K562 (cell line): ENCODE measurements around the gene ZYG11A. TPM values are rescaled to one million over a fixed set of nuclear protein-coding genes. Genes with fewer than 3 reads are reported as not detected.

ENCODE experiments used
- ATAC-seq: fragments of 200-7000 bp; cut with Tn5 transposase; 3 replicates; pipeline ENCODE4 v1.9.1; 2020; ENCODE audit warnings: moderate library complexity
- BruUV-seq: library from RNA; stranded (reverse); fragments of 400-500 nt; replicated peaks from 2 replicates; lab custom pipeline; 2021; lab: Mats Ljungman, UMichigan
- CTCF ChIA-PET: fragments of 300-600 bp; formaldehyde crosslinking; extraction: SDS; loops from one replicate; lab custom pipeline; 2021; ENCODE audit warnings: low intra/inter-chr PET ratio; lab: Yijun Ruan, JAX
- POLR2A ChIA-PET: fragments of 300-600, 350-650 bp; sonication (Branson Sonifier 250); formaldehyde crosslinking; extraction: SDS; loops from one replicate; lab custom pipeline; 2021; ENCODE audit warnings: antibody characterized with exemption, inconsistent platforms; lab: Yijun Ruan, JAX
- DNase-seq, 4 experiments: peaks; one replicate each; pipeline versions ENCODE4 v3.0.0 to v3.0.0-alpha.2; 2011 to 2018; ENCODE audit warnings: low spot score in 3 of 4, mixed read lengths in 3 of 4; ENCODE audit errors: extremely low read depth in 1 of 4
- FAIRE-seq: peaks from 2 replicates; lab custom pipeline; 2011; peaks lifted over from hg19 to GRCh38; lab: Jason Lieb, UNC
- H2AFZ ChIP-seq: 2 replicates; pipeline ENCODE4 v1.6.0; 2011; ENCODE audit warnings: low read depth, low read length, control low read depth, inconsistent platforms
- H3K27ac ChIP-seq: fragments of 200-600 bp; 3 replicates; pipeline ENCODE4 v1.8.0; 2011; ENCODE audit warnings: low read depth, mild to moderate bottlenecking, control low read depth, inconsistent platforms, low read length, moderate library complexity, mixed read lengths; ENCODE audit errors: extremely low read depth
- H3K27me3 ChIP-seq, 2 experiments: fragments of 300-600 bp in 1 of 2; 2 replicates in 1 of 2; 3 replicates in 1 of 2; pipeline versions ENCODE4 v1.6.0 to v1.8.0; 2011; ENCODE audit warnings: inconsistent platforms in 2 of 2, low read length in 2 of 2, mild to moderate bottlenecking in 1 of 2, mixed read lengths in 1 of 2, moderate library complexity in 1 of 2; ENCODE audit not compliant: control insufficient read depth in 2 of 2, insufficient read depth in 2 of 2
- H3K36me3 ChIP-seq: fragments of 300-600 bp; 3 replicates; pipeline ENCODE4 v1.8.0; 2011; ENCODE audit warnings: mild to moderate bottlenecking, low read length, inconsistent platforms; ENCODE audit not compliant: control insufficient read depth, insufficient read depth
- H3K4me1 ChIP-seq, 2 experiments: fragments of 200-600 bp in 1 of 2; replicated peaks in 1 of 2; 2 replicates in 1 of 2; 3 replicates in 1 of 2; pipeline versions ENCODE4 v1.5.1 to v1.8.0; 2011; ENCODE audit warnings: inconsistent platforms in 2 of 2, low read length in 2 of 2, mild to moderate bottlenecking in 1 of 2, mixed read lengths in 1 of 2, moderate library complexity in 1 of 2; ENCODE audit not compliant: control insufficient read depth in 2 of 2, insufficient read depth in 2 of 2
- H3K4me2 ChIP-seq: 2 replicates; pipeline ENCODE4 v1.6.1; 2011; ENCODE audit warnings: low read length, control low read depth, inconsistent platforms, mixed read lengths; ENCODE audit not compliant: insufficient read depth
- H3K4me3 ChIP-seq: fragments of 200-600 bp; sonication (generic), shearing (Covaris generic); 2 replicates; pipeline ENCODE4 v1.5.1; 2016; ENCODE audit warnings: control low read depth, inconsistent platforms
- H3K79me2 ChIP-seq: fragments of 200-600 bp; 3 replicates; pipeline ENCODE4 v1.8.0; 2011; ENCODE audit warnings: low read length, inconsistent platforms; ENCODE audit not compliant: control insufficient read depth, insufficient read depth
- H3K9ac ChIP-seq, 2 experiments: 2 replicates each; pipeline versions ENCODE4 v1.6.0 to v1.6.1; 2011; ENCODE audit warnings: low read depth in 2 of 2, low read length in 2 of 2, control low read depth in 1 of 2, inconsistent platforms in 1 of 2, mild to moderate bottlenecking in 1 of 2, mixed read lengths in 1 of 2; ENCODE audit not compliant: insufficient read depth in 1 of 2
- H3K9me1 ChIP-seq: one replicate; pipeline ENCODE4 v1.6.0; 2011; ENCODE audit warnings: inconsistent platforms, mild to moderate bottlenecking, low read length, moderate library complexity; ENCODE audit not compliant: control insufficient read depth, insufficient read depth
- H3K9me3 ChIP-seq: replicated peaks from 2 replicates; pipeline ENCODE4 v1.5.1; 2011; ENCODE audit warnings: low read depth, low read length, inconsistent platforms; ENCODE audit not compliant: control insufficient read depth, insufficient read depth
- H4K20me1 ChIP-seq: replicated peaks from 2 replicates; pipeline ENCODE4 v1.6.1; 2011; ENCODE audit warnings: low read length, inconsistent platforms, mixed read lengths; ENCODE audit not compliant: control insufficient read depth, insufficient read depth
- FUS ChIP-seq: fragments of 200-400 bp; formaldehyde crosslinking; optimal IDR thresholded peaks from 2 replicates; pipeline ENCODE3; 2017; ENCODE audit warnings: low read depth, low read length
- NFE2 ChIP-seq: IDR thresholded peaks from 2 replicates; pipeline ENCODE4 v1.6.1; 2014; ENCODE audit warnings: antibody characterized with exemption, low read depth
- REST ChIP-seq, 2 experiments: fragments of 450-650 bp; formaldehyde crosslinking in 1 of 2; IDR thresholded peaks; 2 replicates each; pipeline versions ENCODE4 v1.4.0 to v1.6.1; 2014 to 2020; ENCODE audit warnings: mild to moderate bottlenecking in 2 of 2, borderline replicate concordance in 1 of 2, low read depth in 1 of 2
- TEAD2 ChIP-seq: fragments of 450-650 bp; IDR thresholded peaks from 2 replicates; pipeline ENCODE4 v1.6.1; 2016; ENCODE audit warnings: missing genetic modification characterization, control low read depth, missing compliant biosample characterization
- THRA ChIP-seq: fragments of 450-650 bp; IDR thresholded peaks from 2 replicates; pipeline ENCODE4 v1.6.1; 2017; ENCODE audit warnings: mild to moderate bottlenecking, moderate library complexity
- TSC22D4 ChIP-seq: fragments of 450-650 bp; IDR thresholded peaks from 2 replicates; pipeline ENCODE4 v1.6.1; 2016; ENCODE audit warnings: missing genetic modification characterization, missing biosample characterization, control low read depth
- ZNF431 ChIP-seq: sonication (generic); formaldehyde crosslinking; IDR thresholded peaks from 2 replicates; pipeline ENCODE4 v1.8.0; 2022; ENCODE audit warnings: mild to moderate bottlenecking, missing genetic modification reagents
- ZNF561 ChIP-seq: fragments of 450-650 bp; formaldehyde crosslinking; conservative IDR thresholded peaks from 2 replicates; pipeline ENCODE4 v1.4.0; 2020; ENCODE audit warnings: mild to moderate bottlenecking, moderate library complexity
- WGBS: fragments of 100-300 bp; shearing (Covaris generic); methylation state at CpG from one replicate; pipeline ENCODE4 v1.1.6; 2016; ENCODE audit warnings: low coverage, mixed read lengths; ENCODE audit not compliant: insufficient coverage; ENCODE audit errors: missing lambda C conversion rate; 5-methylcytosine and 5-hydroxymethylcytosine counted together
- in situ Hi-C: fragments of 300-500 bp; cut with MboI; formaldehyde crosslinking; loops from 4 replicates; pipeline ENCODE4 v1.15.0; 2018; ENCODE audit warnings: inconsistent platforms, mixed read lengths
- intact Hi-C: fragments of 100-400 bp; cut with micrococcal nuclease; formaldehyde crosslinking; loops from 2 replicates; pipeline ENCODE4 v1.14.2; 2022
- polyA plus RNA-seq, 8 experiments: library from polyadenylated mRNA; depleted of rRNA in 4 of 8; stranded (reverse) in 5 of 8; unstranded in 3 of 8; fragments of >200 nt; fragmentation: Nextera tagmentation in 2 of 8; fragmentation: Illumina TruSeq in 1 of 8; extraction: Ambion mirVana in 2 of 8; extraction: Trizol in 1 of 8; gene quantifications; 2 replicates each; pipeline versions ENCODE4 v1.2.1 to v1.2.3, GENCODE V29; 2011 to 2014; ENCODE audit warnings: inconsistent platforms in 1 of 8, missing spikeins in 1 of 8
- total RNA-seq, 7 experiments: library from RNA; depleted of rRNA in 6 of 7; stranded (reverse); fragments of >200 nt in 6 of 7; fragmentation: Illumina TruSeq in 2 of 7; extraction: Trizol in 2 of 7; gene quantifications; 2 replicates each; pipeline versions ENCODE4 v1.2.1 to v1.2.3, GENCODE V29; 2011 to 2021; ENCODE audit warnings: low replicate concordance in 1 of 7

The ZYG11A gene
- total and polyA plus RNA-seq, 9 of the 15 experiments (the other 6 are each of a cell fraction or from before 2014, with no cell fraction given): 4.5 to 21.9 (median 14.0) TPM

- no peak overlapping the region for H3K4me3 ChIP-seq
- H3K36me3 ChIP-seq: no peaks in the 10 kb centered on the region
- no peaks in the 10 kb centered on the region for H4K20me1 ChIP-seq
- H3K4me1 ChIP-seq: peaks cover 10 to 21% of the 10 kb centered on the region in 2 experiments
- no peak overlapping the region for H3K4me2 ChIP-seq
- no peak overlapping the region for H3K9ac ChIP-seq
- ChIA-PET CTCF (no interaction called here), POLR2A (interaction anchor here (0.8 kb wide), 1 partner anchor 222 kb away, joined by 4 read pairs; no protein-coding TSS in a partner anchor)
- no peaks in the 10 kb centered on the region for H3K27me3 ChIP-seq
- 61% methylated on average over 3 of the region's 3 CpGs for whole genome bisulfite sequencing
- no peak overlapping the region; the same call in 1 of the 2 replicates for H2AFZ ChIP-seq
- BruUV-seq: no TSS peak
- FAIRE-seq: no peak
- in situ Hi-C loops (no loop called here), intact Hi-C loops (no loop called here)
- no peak for ATAC-seq
- TF ChIP-seq NFE2: no peak
- TF ChIP-seq REST (IDR thresholded peaks at IDR 0.05; ENCODE audit: borderline replicate concordance): no peak
- TF ChIP-seq REST (CRISPR knock-in tag; IDR thresholded peaks at IDR 0.05; ENCODE audit: low read depth): no peak
- no peak for TF ChIP-seq FUS
- no peak for TF ChIP-seq ZNF561
- TF ChIP-seq TSC22D4: no peak
- TF ChIP-seq TEAD2 (tag): no peak
- TF ChIP-seq THRA: no peak
- TF ChIP-seq ZNF431: no peak
- no peak for DNase-seq
- H3K9me3 ChIP-seq: no peaks in the 10 kb centered on the region
- H3K79me2 ChIP-seq: no peaks in the 10 kb centered on the region
- H3K27ac ChIP-seq: no peak overlapping the region
- H3K9me1 ChIP-seq: no peaks in the 10 kb centered on the region
Observed at GRCh38 chr1:52836035-52836434, 6.5 kb upstream of the ZYG11A start.
